WERI-Rb-1 (cell line): Measurements from ENCODE around the gene BIVM.

Source experiments
- DNase-seq: peaks from one replicate; pipeline ENCODE4 v3.0.0-alpha.2; 2020
- H3K27ac ChIP-seq: fragments of 250-450 bp; sonication (Bioruptor Pico); 2 replicates; pipeline ENCODE4 v1.5.1; 2020; ENCODE audit warnings: mild to moderate bottlenecking, moderate library complexity
- H3K27me3 ChIP-seq: fragments of 250-450 bp; sonication (Bioruptor Pico); 2 replicates; pipeline ENCODE4 v1.5.1; 2021; ENCODE audit warnings: mild to moderate bottlenecking, low read depth, moderate library complexity; ENCODE audit not compliant: insufficient read depth, severe bottlenecking
- H3K36me3 ChIP-seq: fragments of 250-450 bp; sonication (Bioruptor Pico); 2 replicates; pipeline ENCODE4 v1.5.1; 2020; ENCODE audit warnings: mild to moderate bottlenecking, moderate library complexity
- H3K4me3 ChIP-seq: 2 replicates; pipeline ENCODE4 v1.5.1; 2011; ENCODE audit warnings: low read depth, mild to moderate bottlenecking, control low read depth, low read length
- H3K9me3 ChIP-seq: fragments of 250-450 bp; sonication (Bioruptor Pico); 2 replicates; pipeline ENCODE4 v1.5.1; 2021; ENCODE audit warnings: mild to moderate bottlenecking, moderate library complexity; ENCODE audit not compliant: severe bottlenecking
- TF ChIP-seq, protein P1 (sequence below): IDR thresholded peaks from 2 replicates; pipeline ENCODE4 v1.5.1; 2011; ENCODE audit warnings: low read depth, mild to moderate bottlenecking, control low read depth, inconsistent platforms, low read length

The BIVM gene

DNA sequence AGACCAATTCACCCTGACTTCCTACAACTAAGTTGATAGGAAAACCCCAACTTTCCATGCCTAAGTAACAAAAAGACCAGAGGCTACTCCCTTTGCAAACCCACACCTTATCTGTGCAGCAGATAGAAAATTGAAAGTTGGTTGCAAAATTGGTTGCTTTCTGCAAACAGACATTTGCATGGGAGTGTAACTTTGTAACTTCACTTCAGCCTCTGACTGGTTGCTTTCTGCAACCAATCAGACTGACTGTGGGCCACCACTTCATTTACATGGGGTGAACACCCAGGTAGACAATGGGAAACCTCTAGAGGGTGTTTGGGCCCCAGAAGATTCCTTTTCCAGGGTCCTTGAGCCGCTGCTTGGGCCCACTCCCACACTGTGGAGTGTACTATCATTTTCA, 35.2 kb upstream of the BIVM start:
- no peak for DNase-seq
- Histone ChIP-seq H3K27me3 (no peaks in the 10 kb centered on the region), H3K36me3 (peaks cover 4% of the 10 kb centered on the region; the same call in 1 of the 2 replicates), H3K27ac (no peak overlapping the region), H3K4me3 (no peak overlapping the region), H3K9me3 (no peaks in the 10 kb centered on the region)
- TF ChIP-seq, protein P1, sequence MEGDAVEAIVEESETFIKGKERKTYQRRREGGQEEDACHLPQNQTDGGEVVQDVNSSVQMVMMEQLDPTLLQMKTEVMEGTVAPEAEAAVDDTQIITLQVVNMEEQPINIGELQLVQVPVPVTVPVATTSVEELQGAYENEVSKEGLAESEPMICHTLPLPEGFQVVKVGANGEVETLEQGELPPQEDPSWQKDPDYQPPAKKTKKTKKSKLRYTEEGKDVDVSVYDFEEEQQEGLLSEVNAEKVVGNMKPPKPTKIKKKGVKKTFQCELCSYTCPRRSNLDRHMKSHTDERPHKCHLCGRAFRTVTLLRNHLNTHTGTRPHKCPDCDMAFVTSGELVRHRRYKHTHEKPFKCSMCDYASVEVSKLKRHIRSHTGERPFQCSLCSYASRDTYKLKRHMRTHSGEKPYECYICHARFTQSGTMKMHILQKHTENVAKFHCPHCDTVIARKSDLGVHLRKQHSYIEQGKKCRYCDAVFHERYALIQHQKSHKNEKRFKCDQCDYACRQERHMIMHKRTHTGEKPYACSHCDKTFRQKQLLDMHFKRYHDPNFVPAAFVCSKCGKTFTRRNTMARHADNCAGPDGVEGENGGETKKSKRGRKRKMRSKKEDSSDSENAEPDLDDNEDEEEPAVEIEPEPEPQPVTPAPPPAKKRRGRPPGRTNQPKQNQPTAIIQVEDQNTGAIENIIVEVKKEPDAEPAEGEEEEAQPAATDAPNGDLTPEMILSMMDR: no peak

DNA sequence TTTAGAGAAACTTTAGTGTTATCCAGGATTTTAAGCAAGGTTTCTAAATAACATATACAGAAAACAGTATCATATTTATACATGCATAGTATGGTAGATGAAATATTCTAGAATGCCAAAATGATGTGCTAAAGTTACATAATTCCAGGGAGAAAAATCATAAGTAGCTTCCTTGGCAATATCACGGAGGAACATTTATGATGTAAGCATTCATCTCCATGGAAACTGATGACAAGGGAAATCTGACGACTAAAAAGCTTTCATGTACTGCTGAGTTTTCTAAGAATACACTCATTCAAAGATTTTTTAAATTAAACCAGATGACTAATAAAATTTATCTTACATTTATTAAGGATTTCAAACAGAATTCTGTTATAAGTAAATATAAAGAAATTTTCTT, 30.0 kb upstream of the BIVM start:
- TF ChIP-seq, protein P1: no peak
- H3K4me3 ChIP-seq: no peak overlapping the region
- peaks cover 3% of the 10 kb centered on the region for H3K9me3 ChIP-seq
- H3K27ac ChIP-seq: no peak overlapping the region
- H3K36me3 ChIP-seq: peaks cover 5% of the 10 kb centered on the region
- DNase-seq: no peak
- H3K27me3 ChIP-seq: no peaks in the 10 kb centered on the region

DNA sequence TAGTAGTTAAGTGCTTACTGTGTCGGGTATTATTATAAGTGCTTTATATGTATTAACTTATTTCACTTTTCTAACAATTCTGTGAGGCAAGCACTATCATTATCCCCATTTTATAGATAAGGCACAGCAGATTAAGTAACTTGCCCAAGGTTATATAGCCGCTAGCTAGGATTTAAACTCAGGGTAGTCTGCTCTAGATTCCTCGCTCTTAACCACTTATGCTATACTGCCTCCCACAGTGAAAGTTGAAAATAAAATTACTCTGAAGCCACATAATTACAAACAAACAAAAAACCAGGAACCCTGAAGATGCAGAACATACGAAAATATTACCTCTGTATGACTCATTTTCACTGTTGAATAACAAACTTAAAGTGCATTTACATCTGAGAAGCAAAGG, 29.2 kb upstream of the BIVM start:
- DNase-seq: no peak
- peaks cover 3% of the 10 kb centered on the region for H3K9me3 ChIP-seq
- H3K4me3 ChIP-seq: no peak overlapping the region
- no peaks in the 10 kb centered on the region for H3K27me3 ChIP-seq
- peaks cover 7% of the 10 kb centered on the region for H3K36me3 ChIP-seq
- H3K27ac ChIP-seq: no peak overlapping the region
- TF ChIP-seq, protein P1: no peak

DNA sequence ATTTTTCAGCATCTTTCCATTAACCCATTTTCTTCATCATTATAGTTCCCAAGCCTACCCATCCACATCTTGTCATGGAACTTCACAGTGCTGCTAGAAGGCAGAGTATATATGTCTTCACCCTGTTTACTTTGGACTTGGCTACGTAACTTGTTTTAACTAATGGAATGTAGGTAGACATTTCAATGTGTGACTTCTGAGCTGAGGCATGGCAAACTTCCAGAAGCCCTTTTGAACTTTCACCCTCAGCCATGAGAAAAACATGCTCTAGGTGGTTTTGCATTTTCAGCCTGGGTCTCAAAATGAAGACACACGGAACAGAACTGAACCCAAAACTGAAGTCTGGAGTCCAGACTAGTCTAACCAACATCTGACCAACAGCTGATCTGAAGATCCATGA, 28.5 kb upstream of the BIVM start:
- TF ChIP-seq, protein P1: no peak
- Histone ChIP-seq H3K9me3 (peaks cover 3% of the 10 kb centered on the region), H3K27ac (no peak overlapping the region), H3K27me3 (no peaks in the 10 kb centered on the region), H3K4me3 (no peak overlapping the region), H3K36me3 (peaks cover 7% of the 10 kb centered on the region)
- no peak for DNase-seq

DNA sequence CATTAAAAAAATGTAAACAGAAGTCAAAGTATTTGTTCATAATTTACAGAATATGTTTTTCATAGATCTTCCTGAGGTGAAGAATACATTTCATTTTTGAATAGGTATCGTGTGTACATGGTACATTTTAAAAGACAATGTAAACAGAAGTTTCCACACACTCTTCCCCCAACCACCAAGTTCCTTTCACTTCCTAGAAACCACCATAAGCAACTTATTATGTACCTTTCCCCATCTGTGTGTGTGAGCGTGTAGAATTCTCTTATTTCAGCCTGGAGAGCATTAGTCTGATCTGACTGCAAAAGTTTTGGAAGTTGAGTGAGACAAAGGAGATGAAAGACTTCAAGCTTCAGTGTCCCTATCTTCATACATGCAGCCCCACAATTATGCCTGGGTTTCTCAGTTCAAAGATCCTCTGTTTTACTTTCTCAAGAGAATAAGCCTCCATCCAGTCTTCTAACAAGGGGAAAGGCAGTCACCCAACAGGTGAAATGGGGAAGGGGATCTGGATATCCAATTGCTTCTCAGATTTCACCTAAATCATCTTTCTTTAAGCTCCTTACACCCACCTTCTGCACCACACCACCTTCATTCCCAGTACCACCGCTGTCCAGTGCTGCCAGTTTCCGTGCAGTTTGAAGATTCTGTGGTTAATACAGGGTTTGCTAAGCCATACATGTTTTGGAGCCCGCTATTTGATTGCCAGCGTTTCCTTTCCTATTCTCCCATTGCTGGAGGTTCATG, 27.4 kb upstream of the BIVM start:
- H3K4me3 ChIP-seq: no peak overlapping the region
- peaks cover 3% of the 10 kb centered on the region for H3K9me3 ChIP-seq
- no peak overlapping the region for H3K27ac ChIP-seq
- TF ChIP-seq, protein P1: no peak
- DNase-seq: no peak
- H3K36me3 ChIP-seq: peaks cover 7% of the 10 kb centered on the region
- H3K27me3 ChIP-seq: no peaks in the 10 kb centered on the region

DNA sequence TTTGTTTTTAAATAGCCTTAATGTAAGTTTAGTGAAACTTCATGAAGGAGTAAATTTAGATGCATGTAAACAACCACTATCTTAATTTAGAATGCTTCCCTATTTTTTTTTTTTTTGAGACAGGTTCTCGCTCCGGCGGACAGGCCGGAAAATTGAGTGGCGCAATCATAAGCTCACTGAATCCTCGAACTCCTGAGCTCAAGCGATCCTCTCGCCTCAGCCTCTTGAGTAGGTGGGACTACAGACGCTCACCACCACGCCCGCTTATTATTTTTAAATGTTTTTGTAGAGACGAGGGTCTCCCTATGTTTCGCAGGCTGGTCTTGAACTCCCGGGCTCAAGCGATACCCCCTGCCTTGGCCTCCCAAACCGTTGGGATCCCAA, 26.9 kb upstream of the BIVM start:
- DNase-seq: no peak
- Histone ChIP-seq H3K36me3 (peaks cover 5% of the 10 kb centered on the region), H3K27me3 (no peaks in the 10 kb centered on the region), H3K27ac (no peak overlapping the region), H3K9me3 (peaks cover 3% of the 10 kb centered on the region), H3K4me3 (no peak overlapping the region)
- TF ChIP-seq, protein P1: no peak
